ENCODE measurements around the gene KRTAP5-11. TPM values are rescaled to one million over a fixed set of nuclear protein-coding genes. Genes with fewer than 3 reads are reported as not detected.

KRTAP5-11 gene
- total and polyA plus RNA-seq, 2 of the 4 experiments (the other 2 are of a cell fraction): not detected

DNA sequence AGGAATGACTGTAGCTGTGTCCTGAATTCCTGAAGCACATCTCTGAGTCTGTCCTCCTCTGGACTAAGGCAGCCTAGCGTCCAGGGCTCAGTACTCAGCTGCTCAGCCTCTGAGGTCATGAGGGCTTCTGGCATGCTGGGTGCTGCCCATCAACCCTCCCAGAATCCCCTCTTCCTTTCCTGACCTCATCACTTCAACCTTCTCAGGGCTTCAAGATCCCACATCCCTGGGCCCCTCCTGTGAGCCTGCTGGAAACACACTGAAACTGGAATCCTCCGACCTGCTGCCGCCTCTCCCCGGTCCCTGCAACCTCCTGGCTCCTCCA, 44.0 kb downstream of the KRTAP5-11 start:
- Histone ChIP-seq H3K79me1 (ENCODE audit: low read depth in 1 of 2, low read length in 2 of 2) (no peaks in the 10 kb centered on the region), H4K91ac (ENCODE audit: insufficient read depth, low read depth, low read length) (no peak overlapping the region), H3K9me1 (ENCODE audit: insufficient read depth, low read length) (no peaks in the 10 kb centered on the region), H2BK20ac (ENCODE audit: low read depth, low read length) (no peak overlapping the region), H2BK15ac (ENCODE audit: low read depth, low read length) (no peak overlapping the region), H3K18ac (ENCODE audit: low read depth, low read length) (no peak overlapping the region), H3K9ac (ENCODE audit: low read depth, low read length) (no peak overlapping the region), H3K4me1 (ENCODE audit: control insufficient read depth, insufficient read depth, low read length) (no peaks in the 10 kb centered on the region), H2AFZ (replicated peaks; ENCODE audit: low read length, poor library complexity) (no peak overlapping the region), H3K56ac (ENCODE audit: extremely low read depth, insufficient read depth, low read length) (no peak overlapping the region), H2AK5ac (ENCODE audit: low read depth, low read length) (no peak overlapping the region), H3K4me3 (ENCODE audit: insufficient read depth, low read depth, low read length) (no peak overlapping the region), H3K27me3 (ENCODE audit: control insufficient read depth, insufficient read depth, low read length) (peaks cover 12% of the 10 kb centered on the region), H3K4me2 (ENCODE audit: low read depth, low read length) (no peak overlapping the region), H3K27ac (ENCODE audit: insufficient read depth, low read length) (no peak overlapping the region), H2AK9ac (replicated peaks; ENCODE audit: low read depth, low read length, poor library complexity) (no peak overlapping the region), H2BK120ac (ENCODE audit: low read depth, low read length) (no peak overlapping the region), H3K14ac (replicated peaks; ENCODE audit: low read depth, low read length) (no peak overlapping the region), H4K5ac (ENCODE audit: low read depth, low read length) (no peak overlapping the region), H4K8ac (ENCODE audit: low read depth in 2 of 2, low read length in 2 of 2) (no peak overlapping the region), H3K23ac (ENCODE audit: low read depth, low read length) (no peak overlapping the region), H4K20me1 (ENCODE audit: insufficient read depth, low read length) (no peaks in the 10 kb centered on the region), H2BK5ac (ENCODE audit: low read depth, low read length, poor library complexity, severe bottlenecking) (no peak overlapping the region), H3K36me3 (ENCODE audit: control insufficient read depth, insufficient read depth, low read length) (no peaks in the 10 kb centered on the region), H3K9me3 (ENCODE audit: control insufficient read depth, insufficient read depth, low read length) (no peaks in the 10 kb centered on the region), H3K4ac (ENCODE audit: low read depth, low read length) (no peak overlapping the region)
- intact Hi-C loops (cut with micrococcal nuclease): no loop called here
- no TSS peak for BruUV-seq (replicated peaks)
- DNase-seq (no peak), ATAC-seq (ENCODE audit: low read depth) (peak; percentile 57)
- TF ChIP-seq FOS (IDR thresholded peaks at IDR 0.05; ENCODE audit: low read depth, low read length) (no peak), POLR2A (IDR thresholded peaks at IDR 0.05; ENCODE audit: low read depth, low read length) (no peak), RCOR1 (IDR thresholded peaks at IDR 0.05; ENCODE audit: insufficient replicate concordance, low read length) (no peak), SMC3 (IDR thresholded peaks at IDR 0.05; ENCODE audit: low read depth, low read length) (no peak), BHLHE40 (IDR thresholded peaks at IDR 0.05; ENCODE audit: low read depth, low read length) (no peak), MAFK (IDR thresholded peaks at IDR 0.05; ENCODE audit: low read depth, low read length) (no peak), RAD21 (IDR thresholded peaks at IDR 0.05; ENCODE audit: low read length) (no peak), CEBPB (IDR thresholded peaks at IDR 0.05; ENCODE audit: low read depth, low read length) (no peak), NFE2L2 (IDR thresholded peaks at IDR 0.05; ENCODE audit: low read depth, low read length) (no peak), MXI1 (IDR thresholded peaks at IDR 0.05; ENCODE audit: borderline replicate concordance, low read depth, low read length) (no peak), MAZ (IDR thresholded peaks at IDR 0.05; ENCODE audit: borderline replicate concordance, low read depth, low read length) (no peak), CHD1 (IDR thresholded peaks at IDR 0.05; ENCODE audit: low read depth, low read length) (no peak), RFX5 (IDR thresholded peaks at IDR 0.05; ENCODE audit: low read depth, low read length) (no peak)
- TF ChIP-seq, protein P1, sequence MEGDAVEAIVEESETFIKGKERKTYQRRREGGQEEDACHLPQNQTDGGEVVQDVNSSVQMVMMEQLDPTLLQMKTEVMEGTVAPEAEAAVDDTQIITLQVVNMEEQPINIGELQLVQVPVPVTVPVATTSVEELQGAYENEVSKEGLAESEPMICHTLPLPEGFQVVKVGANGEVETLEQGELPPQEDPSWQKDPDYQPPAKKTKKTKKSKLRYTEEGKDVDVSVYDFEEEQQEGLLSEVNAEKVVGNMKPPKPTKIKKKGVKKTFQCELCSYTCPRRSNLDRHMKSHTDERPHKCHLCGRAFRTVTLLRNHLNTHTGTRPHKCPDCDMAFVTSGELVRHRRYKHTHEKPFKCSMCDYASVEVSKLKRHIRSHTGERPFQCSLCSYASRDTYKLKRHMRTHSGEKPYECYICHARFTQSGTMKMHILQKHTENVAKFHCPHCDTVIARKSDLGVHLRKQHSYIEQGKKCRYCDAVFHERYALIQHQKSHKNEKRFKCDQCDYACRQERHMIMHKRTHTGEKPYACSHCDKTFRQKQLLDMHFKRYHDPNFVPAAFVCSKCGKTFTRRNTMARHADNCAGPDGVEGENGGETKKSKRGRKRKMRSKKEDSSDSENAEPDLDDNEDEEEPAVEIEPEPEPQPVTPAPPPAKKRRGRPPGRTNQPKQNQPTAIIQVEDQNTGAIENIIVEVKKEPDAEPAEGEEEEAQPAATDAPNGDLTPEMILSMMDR (conservative IDR thresholded peaks at IDR 0.05; ENCODE audit: low read depth, low read length): no peak
- TF ChIP-seq, protein P2, sequence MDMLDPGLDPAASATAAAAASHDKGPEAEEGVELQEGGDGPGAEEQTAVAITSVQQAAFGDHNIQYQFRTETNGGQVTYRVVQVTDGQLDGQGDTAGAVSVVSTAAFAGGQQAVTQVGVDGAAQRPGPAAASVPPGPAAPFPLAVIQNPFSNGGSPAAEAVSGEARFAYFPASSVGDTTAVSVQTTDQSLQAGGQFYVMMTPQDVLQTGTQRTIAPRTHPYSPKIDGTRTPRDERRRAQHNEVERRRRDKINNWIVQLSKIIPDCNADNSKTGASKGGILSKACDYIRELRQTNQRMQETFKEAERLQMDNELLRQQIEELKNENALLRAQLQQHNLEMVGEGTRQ (IDR thresholded peaks at IDR 0.05; ENCODE audit: low read depth, low read length): no peak
- TF ChIP-seq, protein P3, sequence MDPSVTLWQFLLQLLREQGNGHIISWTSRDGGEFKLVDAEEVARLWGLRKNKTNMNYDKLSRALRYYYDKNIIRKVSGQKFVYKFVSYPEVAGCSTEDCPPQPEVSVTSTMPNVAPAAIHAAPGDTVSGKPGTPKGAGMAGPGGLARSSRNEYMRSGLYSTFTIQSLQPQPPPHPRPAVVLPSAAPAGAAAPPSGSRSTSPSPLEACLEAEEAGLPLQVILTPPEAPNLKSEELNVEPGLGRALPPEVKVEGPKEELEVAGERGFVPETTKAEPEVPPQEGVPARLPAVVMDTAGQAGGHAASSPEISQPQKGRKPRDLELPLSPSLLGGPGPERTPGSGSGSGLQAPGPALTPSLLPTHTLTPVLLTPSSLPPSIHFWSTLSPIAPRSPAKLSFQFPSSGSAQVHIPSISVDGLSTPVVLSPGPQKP (IDR thresholded peaks at IDR 0.05; ENCODE audit: borderline replicate concordance, low read depth, low read length): no peak
- dilution Hi-C loops (cut with HindIII; ENCODE audit: low sequenced_read_pairs, unreplicated experiment): no loop called here
- in situ Hi-C loops (cut with MboI; ENCODE audit: low sequenced_read_pairs): no loop called here
- CTCF ChIA-PET: no interaction called here
- POLR2A ChIA-PET (ENCODE audit: unreplicated experiment): no interaction called here
- 40% methylated on average over 1 of the region's 4 CpGs; no CpG with 5 or more reads in 1 of the 2 experiments for WGBS, 2 experiments (ENCODE audit: extremely low coverage in 2 of 2, insufficient read length in 1 of 2)

Data from IMR-90 (cell line).